Calu3 (cell line): Measurements from ENCODE around the gene E2F1. TPM values are rescaled to one million over a fixed set of nuclear protein-coding genes. Genes with fewer than 3 reads are reported as not detected.

Experiments
- BruUV-seq: library from RNA; stranded (reverse); fragments of 400-500 nt; replicated peaks from 2 replicates; lab custom pipeline; 2021; lab: Mats Ljungman, UMichigan
- CTCF ChIA-PET: fragments of 300-600 bp; sonication (Branson Sonifier 250); formaldehyde crosslinking; loops from one replicate; lab custom pipeline; 2022; ENCODE audit warnings: antibody characterized with exemption; lab: Charles Lee
- DNase-seq: peaks from one replicate; pipeline ENCODE4 v3.0.0; 2022
- H3K27ac Mint-ChIP-seq: one replicate; pipeline ENCODE4 v1.8.0; 2022; ENCODE audit warnings: mixed read lengths; ENCODE audit not compliant: unreplicated experiment
- H3K27me3 Mint-ChIP-seq: one replicate; pipeline ENCODE4 v1.8.0; 2022; ENCODE audit warnings: mixed read lengths; ENCODE audit not compliant: unreplicated experiment
- H3K36me3 Mint-ChIP-seq: one replicate; pipeline ENCODE4 v1.8.0; 2022; ENCODE audit warnings: mild to moderate bottlenecking, moderate library complexity, mixed read lengths; ENCODE audit not compliant: insufficient read depth, unreplicated experiment
- H3K4me1 Mint-ChIP-seq: one replicate; pipeline ENCODE4 v1.8.0; 2022; ENCODE audit warnings: mild to moderate bottlenecking, low read depth, mixed read lengths; ENCODE audit not compliant: unreplicated experiment
- H3K4me3 Mint-ChIP-seq: one replicate; pipeline ENCODE4 v1.8.0; 2022; ENCODE audit warnings: mild to moderate bottlenecking, low read depth, moderate library complexity, mixed read lengths; ENCODE audit not compliant: unreplicated experiment
- H3K9me3 Mint-ChIP-seq: one replicate; pipeline ENCODE4 v1.8.0; 2022; ENCODE audit warnings: low read depth, mixed read lengths; ENCODE audit not compliant: unreplicated experiment
- intact Hi-C: fragments of 100-400 bp; cut with micrococcal nuclease; formaldehyde crosslinking; loops from one replicate; pipeline ENCODE4 v1.10.0; 2022; ENCODE audit not compliant: unreplicated experiment
- total RNA-seq: library from RNA; stranded (reverse); gene quantifications from 2 replicates; pipeline ENCODE4 v1.2.3, GENCODE V29; 2022
- TF ChIP-seq, protein P1 (sequence below): fragments of 200-600 bp; IDR thresholded peaks from one replicate; pipeline ENCODE4 v1.8.0; 2022; ENCODE audit warnings: antibody characterized with exemption; ENCODE audit not compliant: unreplicated experiment

E2F1 gene
- total RNA-seq, 1 experiment from 2014 or later: 62.3 TPM

DNA sequence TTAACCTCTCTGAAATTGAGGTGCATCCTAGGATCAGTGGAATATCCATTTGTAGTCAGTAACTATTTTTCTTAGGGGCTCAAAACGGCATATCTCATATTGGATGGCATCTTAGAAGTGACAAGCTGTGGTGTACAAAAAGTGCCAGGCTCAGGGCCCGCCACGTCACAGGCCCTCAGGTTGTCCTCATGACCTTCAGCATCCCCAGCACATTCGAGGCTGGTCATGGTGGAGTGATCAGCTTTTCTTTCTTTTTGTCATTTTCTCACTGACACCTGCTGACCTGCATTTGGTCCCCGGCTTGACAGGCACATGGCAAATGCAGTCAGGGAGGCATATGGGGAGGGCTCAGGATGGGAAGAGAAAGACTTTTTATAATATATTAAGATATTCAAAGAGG, 7.1 kb upstream of the E2F1 start:
- no peaks in the 10 kb centered on the region for H3K9me3 Mint-ChIP-seq
- peaks cover 7% of the 10 kb centered on the region for H3K4me1 Mint-ChIP-seq
- CTCF ChIA-PET: interaction anchor here (0.8 kb wide), 1 partner anchor 10 kb away, joined by 3 read pairs; no protein-coding TSS in a partner anchor
- DNase-seq: no peak
- no peaks in the 10 kb centered on the region for H3K27me3 Mint-ChIP-seq
- H3K4me3 Mint-ChIP-seq: no peak overlapping the region
- no TSS peak for BruUV-seq
- no peaks in the 10 kb centered on the region for H3K36me3 Mint-ChIP-seq
- TF ChIP-seq, protein P1, sequence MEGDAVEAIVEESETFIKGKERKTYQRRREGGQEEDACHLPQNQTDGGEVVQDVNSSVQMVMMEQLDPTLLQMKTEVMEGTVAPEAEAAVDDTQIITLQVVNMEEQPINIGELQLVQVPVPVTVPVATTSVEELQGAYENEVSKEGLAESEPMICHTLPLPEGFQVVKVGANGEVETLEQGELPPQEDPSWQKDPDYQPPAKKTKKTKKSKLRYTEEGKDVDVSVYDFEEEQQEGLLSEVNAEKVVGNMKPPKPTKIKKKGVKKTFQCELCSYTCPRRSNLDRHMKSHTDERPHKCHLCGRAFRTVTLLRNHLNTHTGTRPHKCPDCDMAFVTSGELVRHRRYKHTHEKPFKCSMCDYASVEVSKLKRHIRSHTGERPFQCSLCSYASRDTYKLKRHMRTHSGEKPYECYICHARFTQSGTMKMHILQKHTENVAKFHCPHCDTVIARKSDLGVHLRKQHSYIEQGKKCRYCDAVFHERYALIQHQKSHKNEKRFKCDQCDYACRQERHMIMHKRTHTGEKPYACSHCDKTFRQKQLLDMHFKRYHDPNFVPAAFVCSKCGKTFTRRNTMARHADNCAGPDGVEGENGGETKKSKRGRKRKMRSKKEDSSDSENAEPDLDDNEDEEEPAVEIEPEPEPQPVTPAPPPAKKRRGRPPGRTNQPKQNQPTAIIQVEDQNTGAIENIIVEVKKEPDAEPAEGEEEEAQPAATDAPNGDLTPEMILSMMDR: no peak
- H3K27ac Mint-ChIP-seq: no peak overlapping the region
- intact Hi-C loops: no loop called here

DNA sequence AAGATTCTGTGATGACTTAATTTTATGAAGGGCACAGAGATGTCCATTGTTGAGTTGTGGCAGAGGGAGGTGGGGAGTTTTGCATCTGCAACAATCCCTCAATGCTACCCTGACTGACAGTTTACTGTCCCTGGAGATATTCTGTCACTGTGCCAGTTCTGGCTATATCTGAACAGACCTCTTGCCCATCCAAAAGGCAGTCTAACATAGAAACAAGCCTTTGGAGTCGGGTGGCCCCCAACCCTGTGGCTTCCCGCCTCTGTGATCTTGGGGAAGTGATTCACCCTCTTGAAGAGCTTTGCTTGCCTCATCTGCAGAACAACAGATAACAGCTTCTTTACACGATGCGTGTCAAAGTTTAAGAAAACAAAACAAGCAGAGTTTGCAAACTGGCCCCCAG, 3.8 kb upstream of the E2F1 start:
- TF ChIP-seq, protein P1: no peak
- intact Hi-C loops: loop anchor here (5.0 kb wide), 1 partner anchor 107 kb away; no protein-coding TSS in a partner anchor
- no peak for DNase-seq
- H3K9me3 Mint-ChIP-seq: no peaks in the 10 kb centered on the region
- no peak overlapping the region for H3K4me3 Mint-ChIP-seq
- H3K27me3 Mint-ChIP-seq: no peaks in the 10 kb centered on the region
- BruUV-seq: no TSS peak
- peaks cover 26% of the 10 kb centered on the region for H3K36me3 Mint-ChIP-seq
- CTCF ChIA-PET: interaction anchor here (0.6 kb wide), 1 partner anchor 12 kb away, joined by 3 read pairs; no protein-coding TSS in a partner anchor
- no peak overlapping the region for H3K27ac Mint-ChIP-seq
- peaks cover 22% of the 10 kb centered on the region for H3K4me1 Mint-ChIP-seq

DNA sequence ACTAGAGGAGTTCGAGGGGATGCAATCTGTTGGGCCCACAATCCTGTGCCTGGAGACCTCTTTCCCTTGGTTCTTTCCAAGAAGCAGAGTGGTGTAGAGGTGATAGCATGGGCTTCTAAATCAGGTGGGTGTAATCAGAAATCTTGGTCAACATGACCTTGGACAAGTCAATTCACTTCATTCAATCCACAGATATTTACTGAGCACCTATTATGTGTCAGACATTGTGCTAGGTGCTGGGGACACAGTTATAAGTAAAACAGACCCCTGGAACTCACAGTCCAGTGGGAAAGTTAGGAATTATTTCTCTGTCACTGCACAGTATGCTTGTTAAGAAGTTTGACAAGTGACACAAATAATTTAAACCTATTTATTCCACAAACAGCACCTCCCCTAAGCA, 3.3 kb upstream of the E2F1 start:
- TF ChIP-seq, protein P1: no peak
- Mint-ChIP-seq H3K4me3 (no peak overlapping the region), H3K9me3 (no peaks in the 10 kb centered on the region), H3K4me1 (peaks cover 27% of the 10 kb centered on the region), H3K27ac (no peak overlapping the region), H3K36me3 (peaks cover 30% of the 10 kb centered on the region), H3K27me3 (no peaks in the 10 kb centered on the region)
- intact Hi-C loops: loop anchor here (5.0 kb wide), 1 partner anchor 108 kb away; no protein-coding TSS in a partner anchor
- DNase-seq: no peak
- no TSS peak for BruUV-seq
- CTCF ChIA-PET: no interaction called here

DNA sequence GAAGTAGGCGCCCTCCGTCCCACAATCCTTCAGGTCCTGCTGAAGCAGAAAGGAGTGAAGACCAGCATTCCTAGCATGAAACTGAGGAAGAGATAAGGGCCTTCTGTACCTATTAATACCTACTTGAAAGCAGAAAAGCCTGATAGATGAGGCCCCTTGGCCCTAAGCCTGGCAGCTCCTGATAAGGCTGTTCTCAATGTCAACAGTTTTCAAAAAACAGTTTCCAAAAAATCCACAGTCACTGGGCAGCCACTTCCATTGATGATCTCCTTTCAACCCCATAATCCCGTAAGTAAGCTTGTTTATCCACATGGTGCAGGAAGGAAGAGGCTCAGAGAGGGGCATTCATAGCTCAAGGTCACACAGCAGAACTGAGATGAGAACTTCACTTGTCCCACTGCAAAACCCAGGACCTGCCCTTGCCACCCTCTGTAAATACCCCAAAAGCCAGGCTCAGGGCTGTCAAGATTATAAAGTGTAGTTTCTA, 2.8 kb upstream of the E2F1 start:
- H3K9me3 Mint-ChIP-seq: no peaks in the 10 kb centered on the region
- CTCF ChIA-PET: no interaction called here
- intact Hi-C loops: loop anchor here (5.0 kb wide), 1 partner anchor 108 kb away; no protein-coding TSS in a partner anchor
- peaks cover 31% of the 10 kb centered on the region for H3K4me1 Mint-ChIP-seq
- DNase-seq: no peak
- peaks cover 33% of the 10 kb centered on the region for H3K36me3 Mint-ChIP-seq
- H3K27me3 Mint-ChIP-seq: no peaks in the 10 kb centered on the region
- TF ChIP-seq, protein P1: no peak
- H3K4me3 Mint-ChIP-seq: no peak overlapping the region
- no peak overlapping the region for H3K27ac Mint-ChIP-seq
- BruUV-seq: no TSS peak
